Measurements from ENCODE around the gene LINC00305.

- TF ChIP-seq CTCF (IDR thresholded peaks at IDR 0.05) (no peak), POLR2A (IDR thresholded peaks at IDR 0.05) (no peak)
Measured at GRCh38 chr18:64110692-64111480, 38.0 kb downstream of the LINC00305 start.
